HG03342 (cell line): ENCODE data around the gene CST9.

ENCODE experiments used
- ATAC-seq: cut with Tn5 transposase; IDR thresholded peaks from one replicate; pipeline ENCODE4 v1.9.1; 2021; ENCODE audit warnings: mild to moderate bottlenecking, moderate library complexity; ENCODE audit not compliant: unreplicated experiment

The CST9 gene

DNA sequence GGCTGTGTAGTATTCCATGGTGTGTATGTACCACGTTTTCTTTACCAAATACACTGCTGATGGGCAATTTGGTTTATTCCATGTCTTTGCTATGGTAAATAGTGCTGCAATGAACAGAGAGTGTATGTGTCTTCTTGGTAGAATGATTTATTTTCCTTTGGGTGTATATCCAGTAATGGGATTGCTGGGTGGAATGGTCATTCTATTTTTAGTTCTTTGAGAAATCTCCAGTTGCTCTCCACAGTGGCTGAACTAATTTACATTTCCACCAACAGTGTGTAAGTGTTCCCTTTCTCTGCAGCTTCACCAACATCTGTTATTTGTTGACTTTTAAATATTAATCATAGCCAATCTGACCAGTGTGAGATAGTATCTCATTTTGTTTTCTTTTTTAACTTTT lies 51.3 kb downstream of the CST9 start:
- no peak for ATAC-seq
